ENCODE results near the gene GALNT10. TPM values are rescaled to one million over a fixed set of nuclear protein-coding genes. Genes with fewer than 3 reads are reported as not detected.

The GALNT10 gene
- total and polyA plus RNA-seq, 12 donors, result 3.1 to 19.0 (median 11.7) TPM

DNA sequence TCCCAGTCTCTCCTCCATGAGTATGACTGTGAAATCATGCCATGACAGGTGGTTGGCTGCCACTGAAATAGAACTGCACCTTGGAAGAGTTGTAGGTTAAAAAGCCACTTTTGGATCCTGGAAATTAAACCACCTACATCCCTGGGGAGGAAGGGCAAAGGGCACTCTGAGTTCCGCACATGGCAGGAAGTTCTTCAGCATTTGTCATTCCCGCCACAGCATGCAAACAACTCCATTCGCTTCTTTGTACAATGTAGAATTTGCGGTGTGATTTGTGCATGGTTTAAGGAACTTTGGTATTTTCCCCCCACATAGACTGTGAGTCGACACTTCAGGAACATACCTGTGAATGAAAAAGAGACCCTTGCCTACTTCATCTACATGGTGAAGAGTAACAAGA, 265.1 kb downstream of the GALNT10 start:
- intact Hi-C loops (cut with DNase I), result no loop called here
- ATAC-seq (no peak), DNase-seq (no peak)
- Histone ChIP-seq H3K27me3 (no peaks in the 10 kb centered on the region), H3K9me3 (no peaks in the 10 kb centered on the region), H3K27ac (no peak overlapping the region), H3K4me1 (peaks cover 0 to 22% (median 17%) of the 10 kb centered on the region in 9 donors), H3K4me3 (no peak overlapping the region), H3K36me3 (peaks cover 0 to 89% (median 47%) of the 10 kb centered on the region in 9 donors)
- TF ChIP-seq, protein P1, sequence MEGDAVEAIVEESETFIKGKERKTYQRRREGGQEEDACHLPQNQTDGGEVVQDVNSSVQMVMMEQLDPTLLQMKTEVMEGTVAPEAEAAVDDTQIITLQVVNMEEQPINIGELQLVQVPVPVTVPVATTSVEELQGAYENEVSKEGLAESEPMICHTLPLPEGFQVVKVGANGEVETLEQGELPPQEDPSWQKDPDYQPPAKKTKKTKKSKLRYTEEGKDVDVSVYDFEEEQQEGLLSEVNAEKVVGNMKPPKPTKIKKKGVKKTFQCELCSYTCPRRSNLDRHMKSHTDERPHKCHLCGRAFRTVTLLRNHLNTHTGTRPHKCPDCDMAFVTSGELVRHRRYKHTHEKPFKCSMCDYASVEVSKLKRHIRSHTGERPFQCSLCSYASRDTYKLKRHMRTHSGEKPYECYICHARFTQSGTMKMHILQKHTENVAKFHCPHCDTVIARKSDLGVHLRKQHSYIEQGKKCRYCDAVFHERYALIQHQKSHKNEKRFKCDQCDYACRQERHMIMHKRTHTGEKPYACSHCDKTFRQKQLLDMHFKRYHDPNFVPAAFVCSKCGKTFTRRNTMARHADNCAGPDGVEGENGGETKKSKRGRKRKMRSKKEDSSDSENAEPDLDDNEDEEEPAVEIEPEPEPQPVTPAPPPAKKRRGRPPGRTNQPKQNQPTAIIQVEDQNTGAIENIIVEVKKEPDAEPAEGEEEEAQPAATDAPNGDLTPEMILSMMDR (IDR thresholded peaks at IDR 0.05), result no peak
- WGBS, 2 donors, result 83 to 84% methylated on average over 5 of the region's 5 CpGs

DNA sequence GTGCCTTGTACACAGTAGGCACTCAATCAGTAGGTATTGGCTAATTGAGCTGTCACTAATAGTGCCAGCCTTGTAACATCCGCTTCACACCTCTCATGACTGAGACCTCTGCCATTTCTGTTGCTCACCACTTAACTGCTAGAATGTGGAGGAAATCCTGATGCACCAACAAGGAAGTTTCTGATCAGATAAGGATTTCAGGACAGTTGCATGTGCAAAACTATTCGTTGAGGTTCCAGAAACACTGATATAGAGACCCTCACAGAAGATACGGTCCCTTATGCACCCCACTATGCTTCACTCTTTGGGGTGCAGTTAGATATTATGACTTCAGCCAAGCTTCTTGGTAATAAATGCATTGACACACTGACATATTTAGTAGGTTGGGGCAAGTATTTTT, 266.0 kb downstream of the GALNT10 start:
- WGBS, 2 donors, result 77 to 81% methylated on average over 3 of the region's 3 CpGs

DNA sequence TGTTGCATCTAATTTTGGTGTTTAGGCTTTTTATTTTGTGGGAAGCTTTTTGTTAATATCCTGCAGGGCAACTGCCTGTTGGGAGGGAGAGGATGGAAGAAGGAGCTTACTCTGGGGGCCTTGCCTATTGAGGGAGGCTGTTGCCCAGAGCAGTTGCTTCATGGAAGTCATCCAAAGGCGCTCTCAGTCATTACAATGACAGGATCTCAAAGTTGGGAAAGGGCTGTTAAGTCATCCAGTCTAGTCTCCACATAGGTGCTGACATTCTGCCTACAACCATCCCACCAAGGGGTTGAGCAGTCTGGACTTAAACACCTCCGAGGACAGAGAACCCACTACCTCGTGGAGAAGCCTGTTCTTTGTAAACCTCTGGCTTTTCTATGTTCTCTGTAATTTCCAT, 268.5 kb downstream of the GALNT10 start:
- 47 to 58% methylated on average over 3 of the region's 3 CpGs for WGBS, 2 donors
- Histone ChIP-seq H3K27ac (no peak overlapping the region), H3K4me3 (no peak overlapping the region), H3K4me1 (peaks cover 0 to 22% (median 17%) of the 10 kb centered on the region in 9 donors), H3K27me3 (no peaks in the 10 kb centered on the region), H3K36me3 (peaks cover 0 to 67% (median 34%) of the 10 kb centered on the region in 9 donors), H3K9me3 (no peaks in the 10 kb centered on the region)
- ATAC-seq (peak in 6 of 8 donors; percentile 32 to 69 (median 50)), DNase-seq (no peak)
- intact Hi-C loops (cut with DNase I), result no loop called here
- TF ChIP-seq, protein P1 (IDR thresholded peaks at IDR 0.05), result no peak

More for the DNA sequence above, 266.0 kb downstream of the GALNT10 start:
- peaks cover 0 to 84% (median 44%) of the 10 kb centered on the region in 9 donors for H3K36me3 ChIP-seq
- intact Hi-C loops (cut with DNase I), result no loop called here
- no peak for DNase-seq
- TF ChIP-seq, protein P1 (IDR thresholded peaks at IDR 0.05), result no peak
- H3K9me3 ChIP-seq, result no peaks in the 10 kb centered on the region
- no peak overlapping the region for H3K4me3 ChIP-seq
- H3K4me1 ChIP-seq, result peaks cover 0 to 22% (median 17%) of the 10 kb centered on the region in 9 donors
- H3K27me3 ChIP-seq, result no peaks in the 10 kb centered on the region
- H3K27ac ChIP-seq, result no peak overlapping the region
- ATAC-seq, result no peak

DNA sequence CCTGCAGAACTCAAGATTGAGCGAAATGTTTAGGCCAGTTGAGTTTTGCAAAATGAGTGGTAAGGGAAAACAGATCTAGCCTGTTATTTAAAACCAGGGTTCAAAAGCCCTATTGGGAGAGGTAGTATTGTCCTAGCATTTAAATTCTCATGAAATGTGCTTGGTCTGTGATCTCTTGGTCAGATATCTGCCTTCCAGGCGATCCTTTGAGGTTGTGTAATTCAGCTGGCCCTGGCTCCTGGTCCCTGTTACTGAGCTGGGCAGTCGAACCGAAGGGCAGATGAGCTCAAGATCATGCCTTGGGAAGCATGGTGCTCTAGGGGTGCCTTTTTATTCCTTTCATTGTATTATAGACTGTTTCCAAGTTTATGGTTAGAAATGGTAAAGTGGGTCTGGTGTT, 269.6 kb downstream of the GALNT10 start:
- no peak for ATAC-seq
- no peak overlapping the region for H3K4me3 ChIP-seq
- TF ChIP-seq, protein P1 (IDR thresholded peaks at IDR 0.05), result no peak
- H3K27me3 ChIP-seq, result no peaks in the 10 kb centered on the region
- no peak overlapping the region for H3K27ac ChIP-seq
- no peaks in the 10 kb centered on the region for H3K9me3 ChIP-seq
- 95 to 100% methylated on average over 4 of the region's 4 CpGs for WGBS, 2 donors
- no peak for DNase-seq
- peaks cover 0 to 55% (median 28%) of the 10 kb centered on the region in 9 donors for H3K36me3 ChIP-seq
- peaks cover 0 to 22% (median 17%) of the 10 kb centered on the region in 9 donors for H3K4me1 ChIP-seq
- intact Hi-C loops (cut with DNase I), result no loop called here

Measured in heart right ventricle (tissue), 16 donors.